G401 (cell line): ENCODE data around the gene ADGRD1. TPM values are rescaled to one million over a fixed set of nuclear protein-coding genes. Genes with fewer than 3 reads are reported as not detected.

Experiments used
- DNase-seq: peaks from one replicate; pipeline ENCODE4 v3.0.0-alpha.2; 2015; ENCODE audit warnings: low spot score
- in situ Hi-C: cut with HindIII; loops from 2 replicates; pipeline ENCODE4 v1.10.0; 2016; ENCODE audit warnings: low sequenced_read_pairs, mixed read lengths
- total RNA-seq: library from RNA; depleted of rRNA; stranded (reverse); fragments of >200 nt; shearing (Covaris generic); gene quantifications from 2 replicates; pipeline ENCODE4 v1.2.3, GENCODE V29; 2014; rRNA removed

ADGRD1 gene
- total RNA-seq, 1 experiment from 2014 or later = 0.51 TPM

DNA sequence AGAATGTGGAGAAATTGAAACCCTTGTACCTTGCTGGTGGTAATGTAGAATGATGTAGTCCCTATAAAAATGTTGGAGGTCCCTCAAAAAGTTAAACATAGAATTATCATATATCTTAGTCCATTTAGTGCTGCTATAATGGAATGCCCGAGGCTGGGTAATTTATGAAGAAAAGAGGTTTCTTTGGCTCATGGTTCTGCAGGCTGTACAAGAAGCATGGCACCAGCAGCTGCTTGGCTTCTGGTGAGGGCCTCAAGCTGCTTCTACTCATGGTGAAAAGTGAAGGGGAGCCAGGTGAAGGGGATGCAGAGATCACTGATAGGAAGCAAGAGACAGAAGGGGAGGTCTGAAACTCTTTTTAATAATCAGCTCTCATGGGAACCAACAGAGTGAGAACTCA lies 233.9 kb downstream of the ADGRD1 start:
- in situ Hi-C loops = no loop called here
- DNase-seq = no peak

DNA sequence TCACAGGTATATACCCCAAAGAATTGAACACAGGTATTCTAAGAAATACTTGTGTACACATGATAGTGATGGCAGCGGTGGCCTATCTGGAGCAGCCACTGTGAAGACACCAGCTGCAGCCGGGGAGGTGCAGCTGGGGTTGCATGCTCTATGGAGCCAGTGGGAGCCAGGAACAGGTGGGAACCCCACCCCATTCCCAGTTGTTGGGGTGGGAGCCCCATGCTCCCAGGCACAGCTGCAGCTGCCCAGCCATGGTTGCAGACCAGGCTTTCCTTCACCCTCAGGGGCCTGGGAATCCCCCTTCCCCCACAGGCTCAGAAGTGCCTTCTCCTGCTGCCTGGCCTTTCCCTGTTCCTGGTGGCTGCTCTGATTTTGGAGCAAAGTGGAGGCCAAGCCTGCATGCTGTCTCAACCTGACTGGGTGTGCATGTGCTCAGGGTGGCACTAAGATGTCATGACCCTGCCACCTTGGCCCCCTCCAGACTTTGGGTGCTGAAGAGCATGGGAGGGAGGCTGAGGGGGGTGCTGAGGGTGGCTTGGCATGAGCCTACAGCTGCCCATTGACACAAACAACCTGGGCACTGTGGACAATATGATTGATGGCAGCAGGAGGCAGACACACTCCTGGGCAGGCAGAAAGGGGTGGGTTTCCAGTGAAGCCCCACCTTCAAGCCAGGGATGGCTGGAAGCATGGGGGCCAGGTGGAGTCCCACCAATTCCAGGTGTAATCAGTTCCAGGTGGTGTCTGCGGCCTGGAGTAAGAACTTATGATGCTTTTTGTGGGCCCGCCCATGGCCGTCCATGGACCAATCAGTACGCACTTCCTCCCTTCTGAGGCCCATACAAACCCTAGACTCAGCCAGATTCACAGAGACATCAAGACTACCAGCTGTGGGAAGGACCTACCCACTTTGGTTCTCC lies 234.7 kb downstream of the ADGRD1 start:
- in situ Hi-C loops = no loop called here
- DNase-seq = no peak

DNA sequence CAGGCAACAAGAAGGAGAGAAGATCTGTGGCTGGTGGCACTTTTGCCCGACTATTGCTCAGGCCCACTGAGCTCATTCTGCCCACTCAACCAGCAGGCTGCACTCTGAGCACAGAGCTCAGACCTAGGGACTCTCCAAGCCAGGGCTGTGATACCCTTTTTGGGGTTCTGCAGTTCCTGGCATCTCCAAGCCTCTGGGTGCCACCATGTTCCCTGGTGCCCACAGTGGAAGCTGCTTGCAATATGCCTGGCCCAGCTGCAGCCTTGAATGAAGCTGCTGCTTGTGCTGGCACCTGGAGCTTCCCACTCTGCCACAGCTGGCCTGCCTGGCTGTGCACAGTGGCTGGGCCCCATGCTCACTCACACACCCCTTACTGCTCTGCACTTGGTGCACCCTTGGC lies 236.1 kb downstream of the ADGRD1 start:
- in situ Hi-C loops = no loop called here
- DNase-seq = no peak

DNA sequence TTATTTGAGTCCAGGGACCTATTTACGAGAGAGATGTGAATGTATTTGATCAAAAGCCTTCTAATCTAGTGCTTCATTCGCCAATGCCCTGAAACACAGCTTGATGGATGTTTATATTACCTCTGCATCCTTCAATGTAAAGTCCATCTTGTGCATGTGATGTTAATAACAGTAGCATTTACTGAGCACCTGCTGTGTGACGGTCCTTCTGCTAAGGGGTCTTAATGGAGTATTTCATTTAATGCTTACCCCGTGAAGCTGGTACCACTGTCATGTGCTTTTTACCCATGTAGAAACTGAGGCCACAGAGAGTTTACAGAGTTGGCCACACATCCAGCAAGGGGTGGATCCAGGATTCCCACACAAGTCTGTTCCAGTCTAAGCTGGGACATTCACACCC lies 237.3 kb downstream of the ADGRD1 start:
- in situ Hi-C loops = no loop called here
- no peak for DNase-seq

Other genes starting within 250 kb of the ADGRD1 start
- gene RIMBP2, start 237.6 kb upstream of the ADGRD1 start, total RNA-seq = 65.0 and 75.3 TPM in 2 replicates
- gene STX2, start 114.7 kb upstream of the ADGRD1 start, total RNA-seq = 29.1 and 48.7 TPM in 2 replicates
- gene RAN, start 81.8 kb upstream of the ADGRD1 start, total RNA-seq = 1,063 and 1,122 TPM in 2 replicates